ENCODE data around the gene PLXNA4.

Gene PLXNA4

GRCh38 chr7:132471515-132471914, 104.8 kb downstream of the PLXNA4 start:
- DNase-seq (ENCODE audit: low read depth), result no peak

GRCh38 chr7:132469681-132470080, 106.6 kb downstream of the PLXNA4 start:
- no peak for DNase-seq (ENCODE audit: low read depth)

- no peak for DNase-seq (ENCODE audit: low read depth)
Measured at GRCh38 chr7:132469264-132469663, 107.0 kb downstream of the PLXNA4 start.

GRCh38 chr7:132466367-132466766, 109.9 kb downstream of the PLXNA4 start:
- DNase-seq (ENCODE audit: low read depth), result no peak

GRCh38 chr7:132465516-132465915, 110.8 kb downstream of the PLXNA4 start:
- no peak for DNase-seq (ENCODE audit: low read depth)

GRCh38 chr7:132464740-132465139, 111.5 kb downstream of the PLXNA4 start:
- no peak for DNase-seq (ENCODE audit: low read depth)

- DNase-seq (ENCODE audit: low read depth), result no peak
Measured at GRCh38 chr7:132463922-132464321, 112.3 kb downstream of the PLXNA4 start.

GRCh38 chr7:132462478-132462877, 113.8 kb downstream of the PLXNA4 start:
- DNase-seq (ENCODE audit: low read depth), result no peak

- DNase-seq (ENCODE audit: low read depth), result no peak
Measured at GRCh38 chr7:132461032-132461592, 115.2 kb downstream of the PLXNA4 start.

- DNase-seq (ENCODE audit: low read depth), result no peak
Measured at GRCh38 chr7:132458729-132459128, 117.5 kb downstream of the PLXNA4 start.

GRCh38 chr7:132457658-132458057, 118.6 kb downstream of the PLXNA4 start:
- no peak for DNase-seq (ENCODE audit: low read depth)

GRCh38 chr7:132456418-132456817, 119.9 kb downstream of the PLXNA4 start:
- DNase-seq (ENCODE audit: low read depth), result no peak

- no peak for DNase-seq (ENCODE audit: low read depth)
Measured at GRCh38 chr7:132455378-132455777, 120.9 kb downstream of the PLXNA4 start.

GRCh38 chr7:132453826-132454225, 122.4 kb downstream of the PLXNA4 start:
- no peak for DNase-seq (ENCODE audit: low read depth)

- DNase-seq (ENCODE audit: low read depth), result no peak
Measured at GRCh38 chr7:132451161-132451560, 125.1 kb downstream of the PLXNA4 start.

- DNase-seq (ENCODE audit: low read depth), result no peak
Measured at GRCh38 chr7:132450696-132451095, 125.6 kb downstream of the PLXNA4 start.

- DNase-seq (ENCODE audit: low read depth), result no peak
Measured at GRCh38 chr7:132450188-132450587, 126.1 kb downstream of the PLXNA4 start.

GRCh38 chr7:132446666-132447278, 129.5 kb downstream of the PLXNA4 start:
- no peak for DNase-seq (ENCODE audit: low read depth)

GRCh38 chr7:132446260-132446659, 130.0 kb downstream of the PLXNA4 start:
- DNase-seq (ENCODE audit: low read depth), result no peak

- DNase-seq (ENCODE audit: low read depth), result no peak
Measured at GRCh38 chr7:132443761-132444520, 132.3 kb downstream of the PLXNA4 start.

GRCh38 chr7:132441935-132442334, 134.3 kb downstream of the PLXNA4 start:
- DNase-seq (ENCODE audit: low read depth), result no peak

GRCh38 chr7:132440151-132440550, 136.1 kb downstream of the PLXNA4 start:
- DNase-seq (ENCODE audit: low read depth), result no peak

- DNase-seq (ENCODE audit: low read depth), result no peak
Measured at GRCh38 chr7:132438926-132439325, 137.3 kb downstream of the PLXNA4 start.
